HFF-Myc (cell line): Measurements from ENCODE around the gene NEURL1.

Experiments
- DNase-seq: peaks from one replicate; pipeline ENCODE4 v3.0.0-alpha.2; 2011; ENCODE audit warnings: low read depth; ENCODE audit errors: extremely low read depth
- H3K4me3 ChIP-seq: replicated peaks from 2 replicates; pipeline ENCODE4 v1.5.1; 2011; ENCODE audit warnings: low read depth, mild to moderate bottlenecking, control low read depth, low read length
- TF ChIP-seq, protein P1 (sequence below): IDR thresholded peaks from 2 replicates; pipeline ENCODE4 v1.5.1; 2012; ENCODE audit warnings: mild to moderate bottlenecking, low read depth, low read length, control low read depth; ENCODE audit errors: missing control alignments

The NEURL1 gene

DNA sequence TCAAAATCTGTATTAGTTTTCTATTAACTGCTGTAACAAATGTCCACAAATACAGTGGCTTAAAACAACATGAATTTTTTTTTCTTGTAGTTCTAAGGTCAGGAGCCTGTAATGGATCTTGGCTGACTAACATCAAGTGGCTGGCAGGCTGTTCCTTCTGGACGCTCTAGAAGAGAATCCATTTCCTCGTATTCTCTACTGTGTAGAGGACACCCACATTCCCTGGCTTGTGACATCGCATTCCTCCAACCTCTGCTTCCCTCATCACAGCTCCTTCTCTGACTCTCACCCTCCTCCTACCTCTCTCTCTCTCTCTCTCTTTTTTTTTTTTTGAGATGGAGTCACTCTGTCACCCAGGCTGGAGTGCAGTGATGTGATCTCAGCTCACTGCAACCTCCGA is 30.0 kb upstream of the NEURL1 start:
- H3K4me3 ChIP-seq, result no peak overlapping the region
- TF ChIP-seq, protein P1, sequence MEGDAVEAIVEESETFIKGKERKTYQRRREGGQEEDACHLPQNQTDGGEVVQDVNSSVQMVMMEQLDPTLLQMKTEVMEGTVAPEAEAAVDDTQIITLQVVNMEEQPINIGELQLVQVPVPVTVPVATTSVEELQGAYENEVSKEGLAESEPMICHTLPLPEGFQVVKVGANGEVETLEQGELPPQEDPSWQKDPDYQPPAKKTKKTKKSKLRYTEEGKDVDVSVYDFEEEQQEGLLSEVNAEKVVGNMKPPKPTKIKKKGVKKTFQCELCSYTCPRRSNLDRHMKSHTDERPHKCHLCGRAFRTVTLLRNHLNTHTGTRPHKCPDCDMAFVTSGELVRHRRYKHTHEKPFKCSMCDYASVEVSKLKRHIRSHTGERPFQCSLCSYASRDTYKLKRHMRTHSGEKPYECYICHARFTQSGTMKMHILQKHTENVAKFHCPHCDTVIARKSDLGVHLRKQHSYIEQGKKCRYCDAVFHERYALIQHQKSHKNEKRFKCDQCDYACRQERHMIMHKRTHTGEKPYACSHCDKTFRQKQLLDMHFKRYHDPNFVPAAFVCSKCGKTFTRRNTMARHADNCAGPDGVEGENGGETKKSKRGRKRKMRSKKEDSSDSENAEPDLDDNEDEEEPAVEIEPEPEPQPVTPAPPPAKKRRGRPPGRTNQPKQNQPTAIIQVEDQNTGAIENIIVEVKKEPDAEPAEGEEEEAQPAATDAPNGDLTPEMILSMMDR, result no peak
- no peak for DNase-seq

DNA sequence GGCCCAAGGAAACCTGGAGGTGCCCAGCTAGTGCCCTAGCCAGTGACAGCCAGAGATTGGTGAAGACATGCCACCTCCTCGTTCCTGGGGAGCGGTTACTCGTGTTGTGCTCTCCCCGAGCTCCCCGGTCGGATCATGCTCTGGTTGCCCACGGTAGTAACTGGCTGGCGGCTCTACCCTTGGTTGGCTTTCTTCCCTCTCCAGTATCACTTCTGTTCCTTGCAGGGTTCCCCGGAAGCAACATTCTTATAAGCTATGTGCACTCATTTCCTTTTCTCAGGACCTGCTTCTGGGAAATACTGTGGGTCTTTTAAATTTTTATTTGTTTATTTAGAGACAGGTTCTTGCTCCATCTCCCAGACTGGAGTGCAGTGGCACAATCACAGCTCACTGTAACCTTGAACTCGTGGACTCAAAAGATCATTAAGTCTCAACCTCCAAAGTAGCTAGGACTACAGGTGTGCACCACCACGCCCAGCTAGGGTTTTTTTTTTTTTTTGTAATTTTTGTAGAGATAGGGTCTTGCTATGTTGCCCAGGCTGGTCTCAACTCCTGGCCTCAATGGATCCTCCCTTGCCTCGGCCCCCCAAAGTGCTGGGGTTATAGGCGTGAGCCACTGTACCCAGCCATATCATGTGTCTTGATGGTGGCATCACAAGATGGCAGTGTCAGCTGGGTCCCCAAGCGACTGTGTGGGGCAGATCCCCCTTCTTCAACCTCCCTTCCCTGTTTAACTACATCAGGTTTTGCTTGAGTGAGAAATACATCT is 27.9 kb upstream of the NEURL1 start:
- no peak for DNase-seq
- no peak overlapping the region for H3K4me3 ChIP-seq
- TF ChIP-seq, protein P1, result no peak

DNA sequence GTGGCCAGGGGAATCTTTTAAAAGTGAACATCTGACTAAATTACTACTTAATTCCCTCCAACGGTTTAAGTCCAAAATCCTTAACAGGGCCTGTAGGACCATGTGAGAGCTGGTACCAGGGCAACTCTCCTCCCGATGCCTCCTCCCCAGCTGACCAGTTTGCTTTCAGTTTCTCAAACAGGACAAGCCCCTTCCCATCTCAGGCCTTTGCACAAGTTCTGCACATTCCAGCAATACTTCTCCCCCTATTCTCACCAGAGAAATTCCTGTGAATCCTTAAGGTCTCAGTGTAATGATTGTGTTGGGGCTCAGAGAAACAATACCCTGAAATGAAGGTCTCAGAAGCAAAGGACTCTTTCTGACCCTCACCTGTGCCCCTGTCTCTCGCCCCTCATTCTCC is 26.8 kb upstream of the NEURL1 start:
- TF ChIP-seq, protein P1, result no peak
- DNase-seq, result no peak
- no peak overlapping the region for H3K4me3 ChIP-seq

DNA sequence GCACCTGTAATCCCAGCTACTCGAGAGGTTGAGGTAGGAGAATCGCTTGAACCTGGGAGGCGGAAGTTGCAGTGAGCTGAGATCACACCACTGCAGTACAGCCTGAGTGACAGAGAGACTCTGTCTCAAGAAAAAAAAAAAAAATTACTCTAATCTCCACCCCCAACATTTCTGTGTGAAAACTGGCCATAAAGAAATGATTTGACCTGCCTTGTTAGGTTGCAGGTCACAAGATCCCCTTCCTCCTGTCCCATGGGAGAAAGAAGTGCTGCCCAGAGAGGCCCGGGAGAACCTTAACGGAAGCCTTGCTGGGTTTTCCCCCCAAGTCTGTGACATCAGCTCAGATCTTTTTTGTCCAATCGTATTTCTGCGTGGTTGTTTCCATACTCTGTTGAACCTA is 26.1 kb upstream of the NEURL1 start:
- TF ChIP-seq, protein P1, result no peak
- no peak for DNase-seq
- no peak overlapping the region for H3K4me3 ChIP-seq

DNA sequence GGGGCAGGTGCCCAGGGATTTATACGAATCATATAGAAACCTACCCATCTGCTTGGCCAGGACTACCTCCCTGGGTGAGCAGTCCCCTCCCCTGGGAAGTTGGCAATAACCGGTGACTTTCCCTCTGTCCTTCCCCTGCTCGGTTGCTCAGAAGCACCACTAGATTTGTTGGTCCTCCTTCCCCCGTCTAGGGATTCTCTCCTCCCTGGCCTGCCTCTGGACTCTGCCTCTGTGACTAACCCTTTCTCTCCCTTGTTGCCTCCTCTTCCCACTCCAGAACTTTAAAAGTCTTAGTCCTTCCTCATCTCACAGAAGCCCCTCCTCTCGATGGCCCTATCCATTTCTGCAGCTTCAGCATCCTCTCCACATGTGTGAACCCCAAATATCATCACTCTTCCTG is 24.3 kb upstream of the NEURL1 start:
- no peak overlapping the region for H3K4me3 ChIP-seq
- TF ChIP-seq, protein P1, result no peak
- no peak for DNase-seq

DNA sequence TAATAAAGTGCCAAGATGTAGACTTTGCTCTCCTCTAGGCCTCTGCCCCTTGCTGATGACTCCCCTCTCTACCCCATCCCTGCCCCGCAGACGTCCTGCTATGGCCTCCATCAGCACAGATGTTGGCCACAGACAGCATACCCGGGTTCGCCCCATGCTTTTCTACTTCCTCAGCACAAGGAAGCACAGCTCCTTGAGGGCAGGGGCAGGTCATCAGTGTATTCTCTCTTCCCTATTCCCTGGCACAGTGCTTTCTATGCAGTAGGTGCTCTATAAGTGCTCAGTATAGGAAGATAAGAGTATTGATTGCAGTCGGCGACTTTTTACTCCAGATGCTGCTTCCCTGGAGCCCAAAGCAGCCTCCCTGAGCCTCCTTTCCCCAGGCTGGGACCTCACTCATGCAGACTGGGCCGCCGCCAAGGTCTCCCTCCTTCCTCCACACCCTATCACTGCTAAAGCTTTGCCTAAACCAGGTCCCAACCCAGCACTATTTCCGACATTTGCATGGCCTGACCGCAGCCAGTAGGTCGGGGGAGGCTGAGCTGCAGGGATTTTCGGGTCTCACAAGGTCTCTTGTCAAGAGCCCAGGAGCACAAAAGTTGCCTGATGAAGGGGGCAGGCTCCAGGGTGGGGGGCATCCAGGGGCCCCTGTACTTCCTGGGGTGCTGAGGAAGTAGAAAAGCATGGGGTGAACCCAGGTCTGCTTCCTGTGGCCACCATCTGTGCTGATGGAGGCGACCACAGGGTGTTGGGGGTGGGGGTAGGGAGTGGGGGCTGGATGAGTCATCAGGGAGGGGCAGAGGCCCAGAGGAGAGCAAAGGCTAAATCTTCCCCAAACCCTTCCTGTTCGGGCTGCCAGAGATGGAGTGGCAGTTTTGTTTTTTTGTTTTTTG is 22.5 kb upstream of the NEURL1 start:
- TF ChIP-seq, protein P1, result no peak
- H3K4me3 ChIP-seq, result no peak overlapping the region
- no peak for DNase-seq
